Mononuclear cell (primary cell): ENCODE data around the gene ZNF622. TPM values are rescaled to one million over a fixed set of nuclear protein-coding genes. Genes with fewer than 3 reads are reported as not detected.

ENCODE experiments used
- H3K27me3 ChIP-seq: 2 replicates; pipeline ENCODE4 v1.6.0; 2011; ENCODE audit warnings: low read length, control low read depth; ENCODE audit not compliant: insufficient read depth
- H3K4me1 ChIP-seq: 2 replicates; pipeline ENCODE4 v1.5.1; 2011; ENCODE audit warnings: mild to moderate bottlenecking, low read length, control low read depth; ENCODE audit not compliant: insufficient read depth
- H3K4me3 ChIP-seq: 2 replicates; pipeline ENCODE4 v1.5.1; 2011; ENCODE audit warnings: mild to moderate bottlenecking, low read length, moderate library complexity
- H3K9me3 ChIP-seq: 2 replicates; pipeline ENCODE4 v1.5.1; 2011; ENCODE audit warnings: low read depth, mild to moderate bottlenecking, control low read depth, low read length
- total RNA-seq: library from RNA; depleted of rRNA; stranded (reverse); fragments of >200 nt; gene quantifications from one replicate; pipeline ENCODE4 v1.2.3, GENCODE V29; 2012

The ZNF622 gene
- total RNA-seq, 1 donor = 53.6 TPM

GRCh38 chr5:16428359-16428758 is 37.2 kb downstream of the ZNF622 start:
- H3K9me3 ChIP-seq = no peaks in the 10 kb centered on the region
- H3K4me1 ChIP-seq = no peaks in the 10 kb centered on the region
- H3K27me3 ChIP-seq = no peaks in the 10 kb centered on the region
- no peak overlapping the region for H3K4me3 ChIP-seq

- H3K4me1 ChIP-seq = no peaks in the 10 kb centered on the region
These were observed 38.0 kb downstream of the ZNF622 start for GRCh38 chr5:16427587-16427986.

GRCh38 chr5:16418471-16418922 is 47.1 kb downstream of the ZNF622 start:
- H3K4me1 ChIP-seq = no peaks in the 10 kb centered on the region
- H3K4me3 ChIP-seq = no peak overlapping the region
- H3K9me3 ChIP-seq = no peaks in the 10 kb centered on the region
- H3K27me3 ChIP-seq = no peaks in the 10 kb centered on the region

More at GRCh38 chr5:16427587-16427986, 38.0 kb downstream of the ZNF622 start:
- Histone ChIP-seq H3K9me3 (no peaks in the 10 kb centered on the region), H3K4me3 (no peak overlapping the region), H3K27me3 (no peaks in the 10 kb centered on the region)

- no peaks in the 10 kb centered on the region for H3K9me3 ChIP-seq
- H3K27me3 ChIP-seq = no peaks in the 10 kb centered on the region
- no peak overlapping the region for H3K4me3 ChIP-seq
These were observed 48.1 kb downstream of the ZNF622 start for GRCh38 chr5:16417398-16418074.

GRCh38 chr5:16414861-16415260 is 50.7 kb downstream of the ZNF622 start:
- no peaks in the 10 kb centered on the region for H3K27me3 ChIP-seq
- no peaks in the 10 kb centered on the region for H3K9me3 ChIP-seq
- no peak overlapping the region for H3K4me3 ChIP-seq
- no peaks in the 10 kb centered on the region for H3K4me1 ChIP-seq

More at GRCh38 chr5:16417398-16418074, 48.1 kb downstream of the ZNF622 start:
- no peaks in the 10 kb centered on the region for H3K4me1 ChIP-seq

- no peaks in the 10 kb centered on the region for H3K27me3 ChIP-seq
- H3K4me3 ChIP-seq = no peak overlapping the region
- H3K4me1 ChIP-seq = no peaks in the 10 kb centered on the region
- H3K9me3 ChIP-seq = no peaks in the 10 kb centered on the region
These were observed 52.3 kb downstream of the ZNF622 start for GRCh38 chr5:16413166-16413860.

GRCh38 chr5:16412556-16412955 is 53.0 kb downstream of the ZNF622 start:
- no peaks in the 10 kb centered on the region for H3K27me3 ChIP-seq
- no peak overlapping the region for H3K4me3 ChIP-seq
- no peaks in the 10 kb centered on the region for H3K4me1 ChIP-seq
- H3K9me3 ChIP-seq = no peaks in the 10 kb centered on the region

- H3K27me3 ChIP-seq = no peaks in the 10 kb centered on the region
- no peaks in the 10 kb centered on the region for H3K9me3 ChIP-seq
- no peaks in the 10 kb centered on the region for H3K4me1 ChIP-seq
- no peak overlapping the region for H3K4me3 ChIP-seq
These were observed 53.7 kb downstream of the ZNF622 start for GRCh38 chr5:16411741-16412455.

GRCh38 chr5:16411235-16411634 is 54.4 kb downstream of the ZNF622 start:
- H3K4me3 ChIP-seq = no peak overlapping the region

GRCh38 chr5:16410338-16410737 is 55.3 kb downstream of the ZNF622 start:
- no peak overlapping the region for H3K4me3 ChIP-seq
- no peaks in the 10 kb centered on the region for H3K27me3 ChIP-seq
- H3K4me1 ChIP-seq = no peaks in the 10 kb centered on the region
- H3K9me3 ChIP-seq = no peaks in the 10 kb centered on the region

More at GRCh38 chr5:16411235-16411634, 54.4 kb downstream of the ZNF622 start:
- Histone ChIP-seq H3K9me3 (no peaks in the 10 kb centered on the region), H3K27me3 (no peaks in the 10 kb centered on the region), H3K4me1 (no peaks in the 10 kb centered on the region)

- Histone ChIP-seq H3K4me1 (no peaks in the 10 kb centered on the region), H3K9me3 (no peaks in the 10 kb centered on the region), H3K27me3 (no peaks in the 10 kb centered on the region), H3K4me3 (no peak overlapping the region)
These were observed 59.0 kb downstream of the ZNF622 start for GRCh38 chr5:16406630-16407029.

- Histone ChIP-seq H3K9me3 (no peaks in the 10 kb centered on the region), H3K27me3 (no peaks in the 10 kb centered on the region), H3K4me3 (no peak overlapping the region), H3K4me1 (no peaks in the 10 kb centered on the region)
These were observed 59.6 kb downstream of the ZNF622 start for GRCh38 chr5:16406023-16406422.
